Type B pancreatic cell (in vitro differentiated cells): ENCODE results near the gene BEGAIN. TPM values are rescaled to one million over a fixed set of nuclear protein-coding genes. Genes with fewer than 3 reads are reported as not detected.

Source experiments
- DNase-seq: peaks from one replicate; pipeline ENCODE4 v3.0.0; 2021; ENCODE audit warnings: mixed read lengths; ENCODE audit not compliant: unreplicated experiment; ENCODE audit errors: extremely low spot score
- H3K27ac Mint-ChIP-seq: 2 replicates; pipeline ENCODE4 v1.8.0; 2021; ENCODE audit warnings: mild to moderate bottlenecking, mixed read lengths
- H3K27me3 Mint-ChIP-seq: 2 replicates; pipeline ENCODE4 v1.8.0; 2021; ENCODE audit warnings: mixed read lengths
- H3K36me3 Mint-ChIP-seq: 2 replicates; pipeline ENCODE4 v1.8.0; 2021; ENCODE audit warnings: mixed read lengths
- H3K4me1 Mint-ChIP-seq: one replicate; pipeline ENCODE4 v1.8.0; 2021; ENCODE audit warnings: mixed read lengths; ENCODE audit not compliant: unreplicated experiment
- H3K4me3 Mint-ChIP-seq: 2 replicates; pipeline ENCODE4 v1.8.0; 2021; ENCODE audit warnings: mild to moderate bottlenecking, mixed read lengths
- H3K9me3 Mint-ChIP-seq: 2 replicates; pipeline ENCODE4 v1.8.0; 2021; ENCODE audit warnings: mixed read lengths
- CTCF ChIP-seq: fragments of 200-600 bp; sonication (generic); conservative IDR thresholded peaks from 2 replicates; pipeline ENCODE4 v1.5.0; 2021; ENCODE audit warnings: antibody characterized with exemption, mild to moderate bottlenecking
- total RNA-seq: library from RNA; stranded (reverse); gene quantifications from 2 replicates; pipeline ENCODE4 v1.2.1, GENCODE V29; 2021; ENCODE audit warnings: low replicate concordance

BEGAIN gene
- total RNA-seq, 1 donor from 2014 or later = 1.9 TPM

GRCh38 chr14:100551056-100551455 lies 36.2 kb downstream of the BEGAIN start:
- Mint-ChIP-seq H3K4me3 (no peak overlapping the region), H3K9me3 (no peaks in the 10 kb centered on the region), H3K4me1 (no peaks in the 10 kb centered on the region)

GRCh38 chr14:100549834-100550625 lies 37.2 kb downstream of the BEGAIN start:
- Mint-ChIP-seq H3K27ac (no peak overlapping the region), H3K9me3 (no peaks in the 10 kb centered on the region), H3K4me3 (no peak overlapping the region), H3K4me1 (peaks cover 5% of the 10 kb centered on the region), H3K27me3 (no peaks in the 10 kb centered on the region), H3K36me3 (no peaks in the 10 kb centered on the region)
- TF ChIP-seq CTCF = no peak
- DNase-seq = no peak

More at GRCh38 chr14:100551056-100551455, 36.2 kb downstream of the BEGAIN start:
- no peak for DNase-seq
- Mint-ChIP-seq H3K27me3 (no peaks in the 10 kb centered on the region), H3K36me3 (no peaks in the 10 kb centered on the region), H3K27ac (no peak overlapping the region)
- TF ChIP-seq CTCF = no peak

- DNase-seq = no peak
- Mint-ChIP-seq H3K4me3 (no peak overlapping the region), H3K27me3 (no peaks in the 10 kb centered on the region)
Measured at GRCh38 chr14:100548939-100549338, 38.3 kb downstream of the BEGAIN start.

GRCh38 chr14:100548295-100548655 lies 38.9 kb downstream of the BEGAIN start:
- Mint-ChIP-seq H3K27ac (no peak overlapping the region), H3K27me3 (no peaks in the 10 kb centered on the region)

More at GRCh38 chr14:100548939-100549338, 38.3 kb downstream of the BEGAIN start:
- no peaks in the 10 kb centered on the region for H3K36me3 Mint-ChIP-seq
- peaks cover 6% of the 10 kb centered on the region for H3K4me1 Mint-ChIP-seq
- no peaks in the 10 kb centered on the region for H3K9me3 Mint-ChIP-seq
- H3K27ac Mint-ChIP-seq = no peak overlapping the region
- no peak for TF ChIP-seq CTCF

GRCh38 chr14:100547633-100548294 lies 39.5 kb downstream of the BEGAIN start:
- peaks cover 6% of the 10 kb centered on the region for H3K4me1 Mint-ChIP-seq
- TF ChIP-seq CTCF = no peak
- H3K27ac Mint-ChIP-seq = no peak overlapping the region
- H3K9me3 Mint-ChIP-seq = no peaks in the 10 kb centered on the region
- no peak overlapping the region for H3K4me3 Mint-ChIP-seq
- no peak for DNase-seq
- no peaks in the 10 kb centered on the region for H3K36me3 Mint-ChIP-seq
- H3K27me3 Mint-ChIP-seq = no peaks in the 10 kb centered on the region

More at GRCh38 chr14:100548295-100548655, 38.9 kb downstream of the BEGAIN start:
- Mint-ChIP-seq H3K4me1 (peaks cover 6% of the 10 kb centered on the region), H3K36me3 (no peaks in the 10 kb centered on the region), H3K9me3 (no peaks in the 10 kb centered on the region), H3K4me3 (no peak overlapping the region)
- DNase-seq = no peak
- TF ChIP-seq CTCF = no peak
